Retina (tissue), 1 donor: ENCODE data around the gene PPP1R15A.
"Not testable (repeated sequence)": the region's sequence is repeated elsewhere in the genome, so short reads cannot be mapped to it uniquely, and the experiment has no call there.

Experiments
- DNase-seq: peaks from one replicate; pipeline ENCODE4 v3.0.0-alpha.2; 2016

PPP1R15A gene

GRCh38 chr19:48881741-48882657, 9.8 kb downstream of the PPP1R15A start:
- no peak for DNase-seq

- DNase-seq = no peak
Measured at GRCh38 chr19:48883726-48884125, 11.5 kb downstream of the PPP1R15A start.

GRCh38 chr19:48887861-48888612, 15.8 kb downstream of the PPP1R15A start:
- no peak for DNase-seq

GRCh38 chr19:48889496-48889895, 17.3 kb downstream of the PPP1R15A start:
- not testable (repeated sequence) for DNase-seq

- DNase-seq = no peak
Measured at GRCh38 chr19:48890551-48890950, 18.3 kb downstream of the PPP1R15A start.

- DNase-seq = no peak
Measured at GRCh38 chr19:48895226-48895625, 23.0 kb downstream of the PPP1R15A start.

GRCh38 chr19:48896191-48896720, 24.0 kb downstream of the PPP1R15A start:
- DNase-seq = peak; percentile 44

GRCh38 chr19:48897181-48897580, 25.0 kb downstream of the PPP1R15A start:
- no peak for DNase-seq

GRCh38 chr19:48899386-48899749, 27.1 kb downstream of the PPP1R15A start:
- DNase-seq = not testable (repeated sequence)

GRCh38 chr19:48899781-48900476, 27.7 kb downstream of the PPP1R15A start, which contains the start of gene NUCB1:
Gene NUCB1 (plus strand): TSS chr19:48900312. CDS start chr19:48900797, 485 bp downstream.
- DNase-seq = peak; percentile 96

GRCh38 chr19:48900477-48901406, 28.5 kb downstream of the PPP1R15A start:
- no peak for DNase-seq

- not testable (repeated sequence) for DNase-seq
Measured at GRCh38 chr19:48902291-48902690, 30.1 kb downstream of the PPP1R15A start.

GRCh38 chr19:48903788-48904187, 31.6 kb downstream of the PPP1R15A start:
- DNase-seq = not testable (repeated sequence)

GRCh38 chr19:48905664-48906063, 33.4 kb downstream of the PPP1R15A start:
- DNase-seq = no peak

- no peak for DNase-seq
Measured at GRCh38 chr19:48906324-48906723, 34.1 kb downstream of the PPP1R15A start.

GRCh38 chr19:48907671-48908070, 35.5 kb downstream of the PPP1R15A start:
- DNase-seq = no peak

- DNase-seq = not testable (repeated sequence)
Measured at GRCh38 chr19:48909424-48910077, 37.3 kb downstream of the PPP1R15A start.

- DNase-seq = no peak
Measured at GRCh38 chr19:48910803-48911202, 38.6 kb downstream of the PPP1R15A start.

- no peak for DNase-seq
Measured at GRCh38 chr19:48913114-48913889, 41.1 kb downstream of the PPP1R15A start.

GRCh38 chr19:48914181-48914580, 42.0 kb downstream of the PPP1R15A start:
- no peak for DNase-seq
